A549 (cell line): ENCODE results near the gene ANGPT4. TPM values are rescaled to one million over a fixed set of nuclear protein-coding genes. Genes with fewer than 3 reads are reported as not detected.

ENCODE experiments used
- ATAC-seq, 2 experiments: fragments of 200-7000 bp in 1 of 2; fragments of >200 bp in 1 of 2; cut with Nextera tagmentation in 1 of 2; cut with Tn5 transposase in 1 of 2; 3 replicates each; pipeline versions ENCODE4 v1.8.0 to v1.9.1; 2018 to 2020; ENCODE audit warnings: mild to moderate bottlenecking in 1 of 2, moderate library complexity in 1 of 2
- CTCF ChIA-PET: fragments of 300-600 bp; sonication (Branson Sonifier 250); formaldehyde crosslinking; extraction: SDS; loops from one replicate; lab custom pipeline; 2021; ENCODE audit warnings: antibody characterized with exemption, inconsistent platforms; lab: Yijun Ruan, JAX
- POLR2A ChIA-PET: fragments of 350-600 bp; formaldehyde crosslinking; extraction: SDS; loops from one replicate; lab custom pipeline; 2021; ENCODE audit warnings: antibody characterized with exemption, inconsistent platforms; lab: Yijun Ruan, JAX
- DNase-seq, 2 experiments: peaks; one replicate each; pipeline versions ENCODE4 v3.0.0 to v3.0.0-alpha.2; 2011 to 2016; ENCODE audit warnings: low read depth in 1 of 2, low spot score in 1 of 2
- FAIRE-seq: peaks from 2 replicates; lab custom pipeline; 2011; peaks lifted over from hg19 to GRCh38; lab: Jason Lieb, UNC
- H3K27ac ChIP-seq, 2 experiments: fragments of >200 bp; sonication (Bioruptor Twin); formaldehyde crosslinking; 3 replicates each; pipeline ENCODE4 v1.5.1; 2016 to 2017
- H3K4me1 ChIP-seq: fragments of >200 bp; sonication (Bioruptor Twin); formaldehyde crosslinking; 3 replicates; pipeline ENCODE4 v1.6.1; 2016
- H3K4me2 ChIP-seq: fragments of >200 bp; sonication (Bioruptor Twin); formaldehyde crosslinking; 3 replicates; pipeline ENCODE4 v1.6.1; 2016
- H3K4me3 ChIP-seq: fragments of >200 bp; sonication (Bioruptor Twin); formaldehyde crosslinking; 3 replicates; pipeline ENCODE4 v1.5.1; 2016
- H3K9me3 ChIP-seq: fragments of >200 bp; sonication (Bioruptor Twin); formaldehyde crosslinking; 3 replicates; pipeline ENCODE4 v1.6.1; 2016
- CEBPB ChIP-seq, 2 experiments: fragments of >200 bp in 1 of 2; sonication (Bioruptor Twin) in 1 of 2; formaldehyde crosslinking in 1 of 2; IDR thresholded peaks; 2 replicates each; pipeline ENCODE4 v1.6.1; 2012 to 2016
- ESRRA ChIP-seq: fragments of 150-350 bp; IDR thresholded peaks from 2 replicates; pipeline ENCODE4 v1.6.1; 2014; ENCODE audit warnings: mild to moderate bottlenecking, low read length, borderline replicate concordance
- GATA3 ChIP-seq: IDR thresholded peaks from 2 replicates; pipeline ENCODE4 v1.6.1; 2012; ENCODE audit warnings: borderline replicate concordance
- HOXA7 ChIP-seq: fragments of 250-450 bp; sonication (Bioruptor Pico); IDR thresholded peaks from 2 replicates; pipeline ENCODE4 v1.5.0; 2020; ENCODE audit warnings: mild to moderate bottlenecking, moderate library complexity
- JUNB ChIP-seq: fragments of >200 bp; sonication (Bioruptor Twin); formaldehyde crosslinking; IDR thresholded peaks from 2 replicates; pipeline ENCODE4 v1.6.1; 2016
- MAZ ChIP-seq: fragments of 150-350 bp; IDR thresholded peaks from 2 replicates; pipeline ENCODE4 v1.6.1; 2014; ENCODE audit warnings: antibody characterized with exemption, low read depth, low read length, borderline replicate concordance
- NFE2L2 ChIP-seq: fragments of 150-350 bp; conservative IDR thresholded peaks from 2 replicates; pipeline ENCODE4 v1.6.1; 2014; ENCODE audit warnings: low read length
- POLR2A ChIP-seq: IDR thresholded peaks from 2 replicates; pipeline ENCODE4 v1.6.1; 2012; ENCODE audit warnings: mild to moderate bottlenecking, low read length
- POLR2AphosphoS2 ChIP-seq: conservative IDR thresholded peaks from 2 replicates; pipeline ENCODE4 v1.6.1; 2012; ENCODE audit warnings: low read length, improper control_type of control experiment, inconsistent platforms
- RNF2 ChIP-seq: fragments of 200-600 bp; sonication (generic); IDR thresholded peaks from 2 replicates; pipeline ENCODE4 v1.6.1; 2016; ENCODE audit warnings: low read depth, mild to moderate bottlenecking, antibody characterized with exemption, moderate library complexity, borderline replicate concordance
- SMC3 ChIP-seq: fragments of >200 bp; sonication (Bioruptor Twin); formaldehyde crosslinking; IDR thresholded peaks from 3 replicates; pipeline ENCODE4 v1.6.1; 2018; ENCODE audit warnings: inconsistent platforms
- TP53 ChIP-seq: fragments of 250-450 bp; sonication (Bioruptor Pico); IDR thresholded peaks from 2 replicates; pipeline ENCODE4 v1.5.0; 2021; ENCODE audit warnings: mild to moderate bottlenecking, moderate library complexity
- ZFP36 ChIP-seq: fragments of 450-650 bp; IDR thresholded peaks from 2 replicates; pipeline ENCODE4 v1.6.1; 2014; ENCODE audit warnings: borderline replicate concordance; ENCODE audit not compliant: partially characterized antibody
- WGBS: methylation state at CpG from one replicate; pipeline ENCODE4 v1.1.6; 2017; ENCODE audit errors: missing lambda C conversion rate; 5-methylcytosine and 5-hydroxymethylcytosine counted together
- polyA plus RNA-seq, 4 experiments: library from polyadenylated mRNA; depleted of rRNA in 3 of 4; stranded (reverse); fragments of >200 nt; fragmentation: RNase III in 1 of 4; extraction: RNeasy Plus Mini Kit Qiagen cat#74134 plus additional on column Dnase treatment in 1 of 4; gene quantifications; 2 replicates in 3 of 4; 3 replicates in 1 of 4; pipeline ENCODE4 v1.2.3, GENCODE V29; 2011 to 2017
- TF ChIP-seq, protein P1 (sequence below): fragments of >200 bp; sonication (Bioruptor Twin); formaldehyde crosslinking; IDR thresholded peaks from 2 replicates; pipeline ENCODE4 v1.6.1; 2016
- TF ChIP-seq, protein P2 (sequence below): IDR thresholded peaks from 2 replicates; pipeline ENCODE4 v1.6.1; 2012; ENCODE audit warnings: low read depth, borderline replicate concordance
- TF ChIP-seq, protein P3 (sequence below): fragments of 450-650 bp; IDR thresholded peaks from 2 replicates; pipeline ENCODE4 v1.6.1; 2014; ENCODE audit warnings: antibody characterized with exemption
- TF ChIP-seq, protein P4 (sequence below): fragments of 150-350 bp; IDR thresholded peaks from 2 replicates; pipeline ENCODE4 v1.6.1; 2014; ENCODE audit warnings: low read depth, mild to moderate bottlenecking, low read length
- TF ChIP-seq, protein P5 (sequence below): IDR thresholded peaks from 2 replicates; pipeline ENCODE4 v1.6.1; 2012
- TF ChIP-seq, protein P6 (sequence below): IDR thresholded peaks from 2 replicates; pipeline ENCODE4 v1.6.1; 2012

ANGPT4 gene
- polyA plus RNA-seq, 2 of the 4 experiments (the other 2 are of a cell fraction): 0.04 TPM; not detected in 1

DNA sequence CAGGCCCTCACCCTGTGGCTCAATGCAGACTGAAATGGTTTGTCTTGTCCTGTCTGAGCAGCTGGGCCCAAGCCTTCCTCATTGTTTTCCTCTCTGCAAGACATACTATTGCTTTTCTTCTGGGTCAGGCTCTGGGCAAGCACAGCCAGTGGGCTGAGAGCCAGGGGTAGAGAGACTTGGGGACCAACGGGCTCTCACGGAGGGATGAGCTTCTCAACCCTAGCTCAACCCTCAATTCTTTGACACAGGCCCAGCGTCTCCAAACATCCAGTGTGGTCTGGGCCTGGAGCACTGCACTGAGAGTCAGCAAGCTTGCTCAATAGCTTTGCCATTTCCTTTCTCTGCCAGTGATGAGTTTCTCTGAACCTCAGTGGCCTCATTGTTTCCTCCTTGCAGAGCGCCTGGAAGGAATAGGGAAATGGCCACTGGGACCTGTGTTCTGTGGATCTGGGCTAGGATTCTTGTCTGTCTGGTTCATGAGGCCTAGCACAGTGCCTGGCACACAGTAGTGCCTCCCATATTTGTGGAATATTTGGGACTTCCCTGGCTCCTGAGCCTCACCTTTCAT, 9.3 kb downstream of the ANGPT4 start:
- Histone ChIP-seq H3K27ac (no peak overlapping the region), H3K9me3 (no peaks in the 10 kb centered on the region), H3K4me1 (peaks cover 15% of the 10 kb centered on the region), H3K4me3 (no peak overlapping the region), H3K4me2 (no peak overlapping the region)
- ATAC-seq: no peak
- WGBS: 82% methylated on average over 4 of the region's 4 CpGs
- no peak for FAIRE-seq
- ChIA-PET POLR2A (no interaction called here), CTCF (interaction anchor here (0.7 to 2.1 kb wide), 4 partner anchors 14 to 90 kb away, joined by 3 to 8 read pairs (median 5); no protein-coding TSS in a partner anchor)
- no peak for DNase-seq
- TF ChIP-seq, protein P1, sequence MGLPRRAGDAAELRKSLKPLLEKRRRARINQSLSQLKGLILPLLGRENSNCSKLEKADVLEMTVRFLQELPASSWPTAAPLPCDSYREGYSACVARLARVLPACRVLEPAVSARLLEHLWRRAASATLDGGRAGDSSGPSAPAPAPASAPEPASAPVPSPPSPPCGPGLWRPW: no peak
- TF ChIP-seq TP53 (no peak), RNF2 (no peak), POLR2A (no peak), SMC3 (no peak), MAZ (no peak), GATA3 (no peak), NFE2L2 (no peak), HOXA7 (CRISPR knock-in tag) (no peak), POLR2AphosphoS2 (no peak)
- TF ChIP-seq, protein P2, sequence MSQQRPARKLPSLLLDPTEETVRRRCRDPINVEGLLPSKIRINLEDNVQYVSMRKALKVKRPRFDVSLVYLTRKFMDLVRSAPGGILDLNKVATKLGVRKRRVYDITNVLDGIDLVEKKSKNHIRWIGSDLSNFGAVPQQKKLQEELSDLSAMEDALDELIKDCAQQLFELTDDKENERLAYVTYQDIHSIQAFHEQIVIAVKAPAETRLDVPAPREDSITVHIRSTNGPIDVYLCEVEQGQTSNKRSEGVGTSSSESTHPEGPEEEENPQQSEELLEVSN: no peak
- TF ChIP-seq, protein P3, sequence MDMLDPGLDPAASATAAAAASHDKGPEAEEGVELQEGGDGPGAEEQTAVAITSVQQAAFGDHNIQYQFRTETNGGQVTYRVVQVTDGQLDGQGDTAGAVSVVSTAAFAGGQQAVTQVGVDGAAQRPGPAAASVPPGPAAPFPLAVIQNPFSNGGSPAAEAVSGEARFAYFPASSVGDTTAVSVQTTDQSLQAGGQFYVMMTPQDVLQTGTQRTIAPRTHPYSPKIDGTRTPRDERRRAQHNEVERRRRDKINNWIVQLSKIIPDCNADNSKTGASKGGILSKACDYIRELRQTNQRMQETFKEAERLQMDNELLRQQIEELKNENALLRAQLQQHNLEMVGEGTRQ: no peak
- TF ChIP-seq, protein P4, sequence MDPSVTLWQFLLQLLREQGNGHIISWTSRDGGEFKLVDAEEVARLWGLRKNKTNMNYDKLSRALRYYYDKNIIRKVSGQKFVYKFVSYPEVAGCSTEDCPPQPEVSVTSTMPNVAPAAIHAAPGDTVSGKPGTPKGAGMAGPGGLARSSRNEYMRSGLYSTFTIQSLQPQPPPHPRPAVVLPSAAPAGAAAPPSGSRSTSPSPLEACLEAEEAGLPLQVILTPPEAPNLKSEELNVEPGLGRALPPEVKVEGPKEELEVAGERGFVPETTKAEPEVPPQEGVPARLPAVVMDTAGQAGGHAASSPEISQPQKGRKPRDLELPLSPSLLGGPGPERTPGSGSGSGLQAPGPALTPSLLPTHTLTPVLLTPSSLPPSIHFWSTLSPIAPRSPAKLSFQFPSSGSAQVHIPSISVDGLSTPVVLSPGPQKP: no peak
- TF ChIP-seq, protein P5, sequence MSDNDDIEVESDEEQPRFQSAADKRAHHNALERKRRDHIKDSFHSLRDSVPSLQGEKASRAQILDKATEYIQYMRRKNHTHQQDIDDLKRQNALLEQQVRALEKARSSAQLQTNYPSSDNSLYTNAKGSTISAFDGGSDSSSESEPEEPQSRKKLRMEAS: no peak

DNA sequence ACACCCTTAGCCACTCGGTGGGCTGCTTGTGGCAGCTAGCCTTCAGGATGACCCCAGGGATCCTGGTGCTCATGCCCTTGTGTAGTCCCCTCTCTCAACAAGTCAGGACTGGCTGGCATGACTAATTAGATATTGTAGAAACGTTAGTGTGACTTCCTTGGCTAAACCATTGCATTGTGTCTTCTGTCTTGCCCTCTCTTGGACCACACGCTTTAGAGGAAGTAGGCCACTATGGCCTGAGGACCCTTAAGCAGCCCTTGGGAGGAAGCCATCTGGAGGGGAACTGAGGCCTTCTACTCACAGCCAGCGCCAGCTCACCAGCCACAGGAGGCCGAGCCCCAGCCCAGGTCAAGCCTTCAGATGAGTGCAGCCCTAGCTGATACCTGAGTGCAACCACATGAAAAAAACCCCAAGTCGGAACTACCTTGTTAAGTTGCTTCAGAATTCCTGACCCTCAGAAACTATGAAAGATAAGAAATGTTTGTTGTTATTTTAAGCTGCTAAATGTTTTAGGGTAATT, 10.1 kb downstream of the ANGPT4 start:
- Histone ChIP-seq H3K4me3 (no peak overlapping the region), H3K27ac (no peak overlapping the region), H3K9me3 (no peaks in the 10 kb centered on the region), H3K4me1 (peaks cover 11% of the 10 kb centered on the region), H3K4me2 (no peak overlapping the region)
- ATAC-seq: no peak
- ChIA-PET POLR2A (no interaction called here), CTCF (interaction anchor here (0.5 to 2.1 kb wide), 9 partner anchors 14 to 1783 kb away, joined by 3 to 8 read pairs (median 3); no protein-coding TSS in a partner anchor)
- WGBS: 63% methylated on average over 6 of the region's 6 CpGs
- FAIRE-seq: no peak
- no peak for DNase-seq
- TF ChIP-seq HOXA7 (CRISPR knock-in tag) (no peak), JUNB (no peak), CEBPB (IDR thresholded peaks at IDR 0.05) (no peak), ESRRA (no peak), ZFP36 (no peak)
- TF ChIP-seq, protein P3: no peak
- TF ChIP-seq, protein P6, sequence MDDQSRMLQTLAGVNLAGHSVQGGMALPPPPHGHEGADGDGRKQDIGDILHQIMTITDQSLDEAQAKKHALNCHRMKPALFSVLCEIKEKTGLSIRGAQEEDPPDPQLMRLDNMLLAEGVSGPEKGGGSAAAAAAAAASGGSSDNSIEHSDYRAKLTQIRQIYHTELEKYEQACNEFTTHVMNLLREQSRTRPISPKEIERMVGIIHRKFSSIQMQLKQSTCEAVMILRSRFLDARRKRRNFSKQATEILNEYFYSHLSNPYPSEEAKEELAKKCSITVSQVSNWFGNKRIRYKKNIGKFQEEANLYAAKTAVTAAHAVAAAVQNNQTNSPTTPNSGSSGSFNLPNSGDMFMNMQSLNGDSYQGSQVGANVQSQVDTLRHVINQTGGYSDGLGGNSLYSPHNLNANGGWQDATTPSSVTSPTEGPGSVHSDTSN: no peak
